Measurements from ENCODE around the gene ZDHHC8.

The ZDHHC8 gene

DNA sequence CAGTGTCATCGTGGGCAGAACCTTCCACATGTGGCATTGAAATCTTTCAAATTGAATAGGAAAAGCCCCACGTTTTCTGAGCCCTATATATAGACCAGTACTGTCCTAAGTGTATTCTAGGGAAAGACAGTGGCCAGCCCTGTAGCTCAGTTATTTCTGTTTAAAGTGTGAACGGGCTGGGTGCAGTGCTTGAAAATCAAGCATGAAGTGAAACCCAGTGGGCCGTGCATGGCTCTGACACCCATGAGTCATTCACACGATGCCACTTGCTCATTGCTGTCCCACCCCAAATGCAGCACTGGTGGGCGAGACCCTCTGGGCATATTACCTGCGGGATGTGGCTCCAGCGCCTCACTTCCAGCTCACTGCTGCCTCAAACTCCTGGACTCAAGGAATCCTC is 49.0 kb downstream of the ZDHHC8 start:
- no peak for DNase-seq (ENCODE audit: low spot score)

- no peak for DNase-seq (ENCODE audit: low spot score)
These were observed 49.7 kb downstream of the ZDHHC8 start for GRCh38 chr22:20181194-20181883.

DNA sequence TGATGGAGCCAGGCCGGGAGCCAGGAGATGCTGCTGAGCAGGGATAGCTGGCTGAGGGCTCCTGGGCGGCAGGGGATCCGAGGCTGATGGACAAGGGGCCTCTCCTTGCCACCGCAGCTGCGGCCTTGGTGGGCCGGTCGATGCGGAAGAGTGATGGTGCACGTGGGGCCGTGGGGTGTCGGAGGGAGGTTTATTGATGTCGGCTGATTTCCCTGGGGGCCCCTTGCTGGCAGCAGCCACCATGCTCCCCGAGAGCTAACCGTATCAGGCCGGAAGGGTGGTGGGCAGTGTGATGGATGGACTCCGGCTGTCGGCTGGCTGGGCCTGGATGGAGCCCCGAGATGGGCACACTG is 50.3 kb downstream of the ZDHHC8 start:
- no peak for DNase-seq (ENCODE audit: low spot score)

- no peak for DNase-seq (ENCODE audit: low spot score)
These were observed 50.8 kb downstream of the ZDHHC8 start for GRCh38 chr22:20182365-20182764.

- DNase-seq (ENCODE audit: low spot score): no peak
These were observed 51.5 kb downstream of the ZDHHC8 start for GRCh38 chr22:20183101-20183500.

GRCh38 chr22:20183823-20184222 is 52.2 kb downstream of the ZDHHC8 start:
- DNase-seq (ENCODE audit: low spot score): no peak

- no peak for DNase-seq (ENCODE audit: low spot score)
These were observed 53.0 kb downstream of the ZDHHC8 start for GRCh38 chr22:20184501-20185165.

DNA sequence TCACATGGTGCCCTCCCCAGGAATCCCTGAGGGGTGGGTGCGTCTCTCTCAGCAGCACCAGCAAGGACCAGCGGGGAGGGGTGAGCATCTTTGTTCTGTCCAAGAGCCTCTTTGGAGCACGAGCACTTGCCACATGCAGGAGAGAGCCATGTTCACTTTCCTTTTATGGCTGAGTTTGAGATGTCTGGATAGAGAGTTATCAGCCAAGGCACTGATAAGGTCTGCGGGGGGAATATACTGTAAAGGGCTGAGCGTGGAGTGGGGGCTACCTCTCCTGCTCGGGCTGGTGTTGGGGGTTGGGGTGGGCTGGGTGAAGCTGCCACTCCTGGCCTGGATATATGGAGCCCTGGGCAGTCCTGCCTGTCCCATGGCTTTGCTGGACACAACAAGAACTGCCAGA is 54.1 kb downstream of the ZDHHC8 start:
- no peak for DNase-seq (ENCODE audit: low spot score)

DNA sequence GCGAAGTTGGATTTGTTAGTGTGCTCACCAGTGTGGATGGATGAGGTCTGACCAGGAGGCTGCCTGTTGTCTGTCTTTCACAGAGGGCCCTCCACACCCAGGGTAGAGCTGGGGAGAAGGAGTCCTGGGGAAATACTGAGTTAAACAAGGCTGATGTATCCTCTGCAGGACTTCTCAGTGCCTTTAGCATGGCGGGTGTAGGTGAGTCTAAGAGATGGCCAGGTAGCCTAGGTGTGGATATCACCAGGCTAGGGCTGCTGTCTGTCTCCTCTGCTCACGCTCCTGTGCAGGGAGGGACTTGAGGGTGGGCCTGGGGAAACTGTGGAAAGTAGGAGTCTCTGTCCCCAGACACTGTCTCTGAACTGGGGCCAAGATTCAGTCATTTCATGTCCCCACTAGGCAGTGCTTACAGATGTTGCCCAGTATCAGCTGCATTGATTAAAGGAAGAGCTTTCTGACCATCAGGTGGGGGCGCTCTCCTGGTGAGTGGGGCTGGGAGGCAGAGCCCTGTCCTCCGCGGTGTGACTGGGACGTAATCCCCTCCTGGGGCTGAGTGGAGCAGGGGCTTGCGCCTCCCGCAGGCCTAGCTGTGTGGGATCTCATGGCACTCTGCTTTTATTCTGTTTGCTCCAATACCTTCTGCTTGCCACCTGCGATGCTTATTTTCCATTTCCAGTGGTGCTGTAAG is 54.7 kb downstream of the ZDHHC8 start:
- DNase-seq (ENCODE audit: low spot score): no peak

GRCh38 chr22:20186871-20187546 is 55.4 kb downstream of the ZDHHC8 start:
- DNase-seq (ENCODE audit: low spot score): no peak

- no peak for DNase-seq (ENCODE audit: low spot score)
These were observed 56.4 kb downstream of the ZDHHC8 start for GRCh38 chr22:20187777-20188566.

DNA sequence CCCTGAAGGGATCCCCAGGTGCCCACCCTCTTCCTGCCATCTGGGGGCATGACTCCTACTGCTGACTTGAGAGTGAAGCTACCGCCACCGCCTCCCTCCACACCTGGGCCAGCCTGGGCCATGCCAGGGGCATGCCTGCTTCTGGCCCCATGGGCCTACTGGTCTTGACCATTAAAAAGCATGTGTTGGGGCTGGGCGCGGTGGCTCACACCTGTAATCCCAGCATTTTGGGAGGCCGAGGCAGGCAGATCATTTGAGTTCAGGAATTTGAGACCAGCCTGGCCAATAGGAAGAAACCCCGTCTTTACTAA is 56.9 kb downstream of the ZDHHC8 start:
- DNase-seq (ENCODE audit: low spot score): no peak

GRCh38 chr22:20191000-20191515 is 59.5 kb downstream of the ZDHHC8 start:
- no peak for DNase-seq (ENCODE audit: low spot score)

DNA sequence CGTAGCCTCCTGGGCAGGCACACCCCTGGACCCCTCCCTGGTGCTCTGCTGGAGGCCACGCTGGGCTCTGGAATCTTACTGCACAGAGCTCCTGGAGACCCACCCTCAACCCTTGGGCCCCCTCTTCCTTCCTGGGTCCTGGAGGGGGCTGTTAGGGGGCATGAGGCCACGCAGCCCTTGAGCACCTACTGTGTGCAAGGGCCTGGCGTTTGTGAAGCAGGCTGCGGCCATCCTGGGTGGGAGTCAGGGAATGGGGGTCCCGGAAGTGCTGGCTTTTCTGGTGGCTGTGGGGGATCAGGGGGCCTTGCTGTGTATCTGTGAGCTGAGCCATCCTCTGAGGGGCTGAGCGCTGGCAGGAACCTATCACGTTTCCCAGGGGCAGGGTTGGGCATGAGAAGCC is 60.2 kb downstream of the ZDHHC8 start:
- DNase-seq (ENCODE audit: low spot score): no peak

GRCh38 chr22:20192293-20192971 is 60.8 kb downstream of the ZDHHC8 start:
- no peak for DNase-seq (ENCODE audit: low spot score)

DNA sequence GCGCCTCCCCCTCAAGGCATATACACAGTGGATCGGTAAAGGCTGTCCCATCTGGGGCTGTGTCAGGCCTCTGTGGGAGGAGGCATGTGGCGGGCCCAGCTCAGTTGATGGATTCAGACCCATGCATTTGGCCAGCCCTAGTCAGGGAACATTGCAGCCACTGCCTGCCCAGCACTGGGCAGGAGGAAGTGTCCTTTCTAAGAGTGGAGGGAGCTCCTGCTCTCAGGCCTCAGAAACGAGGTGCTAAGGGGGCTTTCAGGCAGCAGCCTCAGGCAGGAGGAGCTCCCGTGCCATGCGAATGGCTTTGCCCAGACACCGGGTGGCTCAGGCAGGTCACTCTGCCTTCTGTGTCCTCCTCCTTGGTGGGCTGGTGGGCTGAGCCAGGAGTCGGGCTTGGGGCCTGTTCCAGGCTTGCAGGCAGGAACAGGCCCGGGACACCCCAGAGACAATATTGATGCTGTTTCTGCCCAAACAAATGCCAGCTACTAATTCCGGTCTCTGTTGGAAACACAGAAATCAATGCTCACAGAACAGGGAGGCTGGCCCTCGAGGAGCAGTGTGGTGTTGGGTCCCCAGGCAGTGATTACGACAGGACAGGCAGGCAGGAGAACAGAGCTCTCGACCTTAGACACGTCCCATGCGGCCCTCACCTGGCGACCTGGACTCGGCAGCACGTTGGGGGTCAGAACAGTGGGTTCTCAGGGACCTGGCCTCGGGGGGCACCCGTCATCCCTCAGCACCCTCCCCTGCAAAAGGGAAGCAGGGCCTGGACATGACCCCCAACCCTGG is 61.6 kb downstream of the ZDHHC8 start:
- DNase-seq (ENCODE audit: low spot score): no peak

- DNase-seq (ENCODE audit: low spot score): no peak
These were observed 62.3 kb downstream of the ZDHHC8 start for GRCh38 chr22:20193761-20194494.

DNA sequence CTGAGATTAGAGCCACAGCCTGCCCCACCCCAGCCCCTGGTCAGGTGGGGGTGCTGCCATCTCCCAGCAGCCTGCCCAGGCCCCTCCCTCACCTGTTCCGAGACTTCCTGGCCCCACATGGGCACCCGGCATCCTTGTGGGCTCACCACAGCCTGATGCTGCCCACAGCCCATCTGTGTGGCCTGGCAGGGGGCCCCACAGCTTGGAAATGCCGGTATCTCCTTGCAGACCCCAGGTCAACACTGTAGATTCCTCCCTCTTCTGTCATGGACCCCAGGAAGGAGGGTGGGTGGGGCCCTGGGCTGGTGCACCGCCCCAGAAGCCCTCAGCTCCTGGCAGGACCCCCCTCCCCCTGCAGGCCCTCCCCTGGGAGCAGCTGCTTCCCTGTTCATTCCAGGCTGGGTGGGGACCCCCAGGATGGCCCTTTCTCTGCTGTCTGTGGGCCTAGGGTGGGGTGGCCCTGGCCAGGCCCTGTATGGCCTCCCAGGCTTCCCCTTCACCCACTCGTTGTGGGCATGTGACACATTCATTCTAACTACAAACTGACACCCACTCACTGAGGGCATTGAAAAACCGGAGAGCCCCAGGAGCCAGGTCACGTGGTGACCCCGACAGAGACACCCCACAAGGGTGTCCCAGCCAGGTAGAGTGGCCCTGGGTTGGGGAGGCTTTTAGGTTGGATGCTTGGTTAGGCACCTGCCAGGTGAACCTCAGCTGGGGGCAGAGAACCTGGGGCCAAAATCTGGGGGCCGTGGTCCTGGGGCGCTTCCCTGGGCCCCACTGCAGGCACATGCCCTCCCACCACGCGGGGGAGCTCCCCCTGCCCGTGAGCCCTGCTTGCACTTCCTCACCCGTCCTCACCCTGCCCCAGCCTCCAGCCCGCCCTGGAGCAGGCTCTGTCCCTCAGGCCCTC is 63.3 kb downstream of the ZDHHC8 start:
- no peak for DNase-seq (ENCODE audit: low spot score)
